ENCODE data around the gene PLCL2.

DNA sequence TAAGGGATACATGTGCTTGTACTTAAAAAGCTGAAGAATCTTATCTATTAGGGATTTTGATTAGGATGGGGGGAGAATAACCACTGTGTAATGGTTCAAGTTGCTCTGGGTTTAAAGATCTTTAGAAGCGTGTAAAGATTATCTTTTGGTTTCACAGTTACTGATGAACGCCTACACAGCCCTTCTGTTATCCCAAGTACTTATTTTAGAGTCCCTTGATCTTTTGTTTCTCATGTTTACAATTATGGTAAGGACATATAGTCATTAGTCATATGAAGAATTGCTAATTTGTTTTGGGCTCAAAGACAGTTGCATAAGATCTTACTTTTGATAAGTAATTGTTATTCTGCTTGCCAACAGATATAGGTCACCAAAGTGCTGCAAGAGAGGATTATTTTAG is 160.1 kb downstream of the PLCL2 start:
- TF ChIP-seq CTCF (IDR thresholded peaks at IDR 0.05) (no peak), POLR2A (IDR thresholded peaks at IDR 0.05) (no peak)

All from ovary (tissue), 3 donors.